Fibroblast of pulmonary artery (primary cell): ENCODE data around the gene MTHFD1L.

Source experiments
- DNase-seq: peaks from one replicate; pipeline ENCODE4 v3.0.0-alpha.2; 2010; ENCODE audit warnings: low read depth
- H3K4me3 ChIP-seq: replicated peaks from 2 replicates; pipeline ENCODE4 v1.5.1; 2011; ENCODE audit warnings: low read depth, mild to moderate bottlenecking, control low read depth, low read length, moderate library complexity
- CTCF ChIP-seq: IDR thresholded peaks from 2 replicates; pipeline ENCODE4 v1.5.1; 2011; ENCODE audit warnings: mild to moderate bottlenecking, control low read depth, low read length, inconsistent platforms; ENCODE audit errors: missing control alignments

MTHFD1L gene

GRCh38 chr6:151002057-151002450 is 136.6 kb downstream of the MTHFD1L start:
- no peak for DNase-seq
- no peak for TF ChIP-seq CTCF
- H3K4me3 ChIP-seq: no peak overlapping the region

GRCh38 chr6:151002491-151002935 is 137.0 kb downstream of the MTHFD1L start:
- no peak for TF ChIP-seq CTCF
- DNase-seq: no peak

GRCh38 chr6:151004383-151005024 is 139.0 kb downstream of the MTHFD1L start:
- no peak for TF ChIP-seq CTCF
- DNase-seq: peak; percentile 98
- no peak overlapping the region for H3K4me3 ChIP-seq

More at GRCh38 chr6:151002491-151002935, 137.0 kb downstream of the MTHFD1L start:
- H3K4me3 ChIP-seq: no peak overlapping the region

- TF ChIP-seq CTCF: no peak
- DNase-seq: peak; percentile 45
- H3K4me3 ChIP-seq: no peak overlapping the region
Observed at GRCh38 chr6:151005164-151005563, 139.7 kb downstream of the MTHFD1L start.

GRCh38 chr6:151005896-151006632 is 140.6 kb downstream of the MTHFD1L start:
- no peak for DNase-seq
- no peak for TF ChIP-seq CTCF
- H3K4me3 ChIP-seq: no peak overlapping the region

- no peak for TF ChIP-seq CTCF
- no peak for DNase-seq
- no peak overlapping the region for H3K4me3 ChIP-seq
Observed at GRCh38 chr6:151007076-151007475, 141.6 kb downstream of the MTHFD1L start.
